Pancreas (tissue), 10 donors: ENCODE data around the gene PJA1. TPM values are rescaled to one million over a fixed set of nuclear protein-coding genes. Genes with fewer than 3 reads are reported as not detected.

Experiments used
- ATAC-seq, 4 donors: fragments of 200-7000 bp; cut with Tn5 transposase; one replicate each; pipeline versions ENCODE4 v1.8.0 to v1.9.1; 2020; ENCODE audit warnings: mild to moderate bottlenecking in 4 of 4, moderate library complexity in 4 of 4
- DNase-seq, 6 donors: peaks; one replicate each; pipeline ENCODE4 v3.0.0-alpha.2; 2020
- FAIRE-seq: peaks from 2 replicates; lab custom pipeline; 2012; peaks lifted over from hg19 to GRCh38; lab: Jason Lieb, UNC
- H3K27ac ChIP-seq, 4 donors: fragments of 200-600 bp; sonication (generic); 1 replicate in 3 of 4; 2 replicates in 1 of 4; pipeline versions ENCODE4 v1.5.0 to v1.8.0; 2020
- H3K27me3 ChIP-seq, 4 donors: fragments of 200-600 bp; one replicate each; pipeline ENCODE4 v1.8.0; 2021
- H3K36me3 ChIP-seq, 3 donors: fragments of 200-600 bp; sonication (generic) in 1 of 3; one replicate each; pipeline versions ENCODE4 v1.5.0 to v1.8.0; 2020 to 2021
- H3K4me1 ChIP-seq, 3 donors: fragments of 200-600 bp; one replicate each; pipeline ENCODE4 v1.8.0; 2021
- H3K4me3 ChIP-seq, 4 donors: fragments of 200-600 bp; sonication (generic) in 2 of 4; one replicate each; pipeline versions ENCODE4 v1.5.0 to v1.8.0; 2020 to 2021
- H3K9me3 ChIP-seq, 4 donors: fragments of 200-600 bp; one replicate each; pipeline ENCODE4 v1.8.0; 2021
- CTCF ChIP-seq, 4 donors: fragments of 200-600 bp; sonication (generic) in 3 of 4; IDR thresholded peaks; one replicate each; pipeline versions ENCODE4 v1.5.0 to v1.8.0; 2021; ENCODE audit warnings: antibody characterized with exemption in 4 of 4
- WGBS, 2 donors: extraction: QIAGEN DNeasy Blood & Tissue Kit; methylation state at CpG; one replicate each; pipeline ENCODE4 v1.1.7; 2013; 5-methylcytosine and 5-hydroxymethylcytosine counted together
- intact Hi-C, 3 donors: fragments of 100-400 bp; cut with DNase I; formaldehyde crosslinking; loops; one replicate each; pipeline versions ENCODE4 v1.11.1 to v1.14.2; 2022
- polyA plus RNA-seq, 2 donors: library from polyadenylated mRNA; stranded (reverse); fragments of 200-250 nt; gene quantifications; one replicate each; pipeline ENCODE4 v1.2.3, GENCODE V29; 2013
- total RNA-seq, 6 donors: library from RNA; stranded (reverse); fragmentation: NEBNext Ultra II Directional in 4 of 6; extraction: Animal tissue kit (Norgen Biotek cat#: 25700) in 4 of 6; gene quantifications; one replicate each; pipeline versions ENCODE4 v1.2.1 to v1.2.4, GENCODE V29; 2021 to 2023
- donor health status: healthy with polysubstance abuse.
- donor health status: DM: no; HTN: no; CAD: no; lungs with moderate emphysema.
- donor health status: DM: no; HTN: no; CAD: no.
- donor health status: control.
- donor health status: control.
- donor health status: Bipolar disorder and iron deficiency.
- donor health status: DM: yes; HTN: yes; CAD: no.
- donor health status: DM: no; HTN: no; CAD: no.
- donor health status: DM: no; HTN: no; CAD: no.
- donor health status: DM: yes; HTN: yes; CAD: no.

Gene PJA1
- total and polyA plus RNA-seq, 8 donors = 5.4 to 20.0 (median 8.8) TPM

GRCh38 chrX:69155786-69156520, 9.3 kb downstream of the PJA1 start:
- no peaks in the 10 kb centered on the region for H3K36me3 ChIP-seq
- no peaks in the 10 kb centered on the region for H3K4me1 ChIP-seq
- no peaks in the 10 kb centered on the region for H3K27me3 ChIP-seq
- FAIRE-seq = no peak
- no peak for TF ChIP-seq CTCF (IDR thresholded peaks at IDR 0.05)
- intact Hi-C loops = no loop called here
- DNase-seq = peak in 1 of 6 donors; percentile 1
- 72 to 82% methylated on average over 5 of the region's 5 CpGs for WGBS, 2 donors
- H3K9me3 ChIP-seq = no peaks in the 10 kb centered on the region
- ATAC-seq = no peak
- H3K4me3 ChIP-seq = no peak overlapping the region
- no peak overlapping the region for H3K27ac ChIP-seq

GRCh38 chrX:69154051-69154450, 11.2 kb downstream of the PJA1 start:
- Histone ChIP-seq H3K27me3 (peaks cover 0 to under 1% (median 0%) of the 10 kb centered on the region in 4 donors), H3K9me3 (no peaks in the 10 kb centered on the region), H3K27ac (no peak overlapping the region), H3K4me3 (no peak overlapping the region), H3K36me3 (no peaks in the 10 kb centered on the region), H3K4me1 (no peaks in the 10 kb centered on the region)
- FAIRE-seq (no peak), ATAC-seq (no peak), DNase-seq (no peak)
- 89 to 91% methylated on average over 6 of the region's 6 CpGs for WGBS, 2 donors
- intact Hi-C loops = no loop called here
- no peak for TF ChIP-seq CTCF (IDR thresholded peaks at IDR 0.05)

GRCh38 chrX:69153060-69153730, 12.1 kb downstream of the PJA1 start:
- no peak for TF ChIP-seq CTCF (IDR thresholded peaks at IDR 0.05)
- FAIRE-seq (no peak), DNase-seq (peak in 1 of 6 donors; percentile 18), ATAC-seq (peak in 2 of 4 donors; percentile 17 to 38)
- no peak overlapping the region for H3K4me3 ChIP-seq
- H3K9me3 ChIP-seq = no peaks in the 10 kb centered on the region
- no peak overlapping the region for H3K27ac ChIP-seq
- H3K27me3 ChIP-seq = peaks cover 0 to 5% (median 0%) of the 10 kb centered on the region in 4 donors
- intact Hi-C loops = no loop called here
- no peaks in the 10 kb centered on the region for H3K36me3 ChIP-seq
- H3K4me1 ChIP-seq = no peaks in the 10 kb centered on the region
- WGBS, 2 donors = 75 to 83% methylated on average over 8 of the region's 8 CpGs

GRCh38 chrX:69152417-69152841, 12.8 kb downstream of the PJA1 start:
- no peak overlapping the region for H3K4me3 ChIP-seq
- TF ChIP-seq CTCF (IDR thresholded peaks at IDR 0.05) = no peak
- H3K9me3 ChIP-seq = no peaks in the 10 kb centered on the region
- intact Hi-C loops = no loop called here
- peaks cover 0 to 5% (median under 1%) of the 10 kb centered on the region in 4 donors for H3K27me3 ChIP-seq
- DNase-seq (peak in 4 of 6 donors; percentile 28 to 71 (median 46)), ATAC-seq (peak; percentile 35 to 80 (median 60)), FAIRE-seq (no peak)
- WGBS, 2 donors = 5 to 6% methylated on average over 1 of the region's 1 CpG
- no peak overlapping the region for H3K27ac ChIP-seq
- no peaks in the 10 kb centered on the region for H3K36me3 ChIP-seq
- no peaks in the 10 kb centered on the region for H3K4me1 ChIP-seq
